HFFc6 (cell line): Measurements from ENCODE around the gene FAM171A2. TPM values are rescaled to one million over a fixed set of nuclear protein-coding genes. Genes with fewer than 3 reads are reported as not detected.
"Not testable (repeated sequence)": the region's sequence is repeated elsewhere in the genome, so short reads cannot be mapped to it uniquely, and the experiment has no call there.

Experiments
- DNase-seq: peaks from one replicate; pipeline ENCODE4 v3.0.0-alpha.2; 2018
- H3K27ac Mint-ChIP-seq: 2 replicates; pipeline ENCODE4 v1.8.0; 2020; ENCODE audit warnings: mild to moderate bottlenecking, mixed read lengths
- H3K27me3 Mint-ChIP-seq: 2 replicates; pipeline ENCODE4 v1.8.0; 2021; ENCODE audit warnings: mild to moderate bottlenecking, moderate library complexity, mixed read lengths; ENCODE audit not compliant: insufficient read depth
- H3K36me3 Mint-ChIP-seq: 2 replicates; pipeline ENCODE4 v1.8.0; 2021; ENCODE audit warnings: low read depth, mixed read lengths
- H3K4me1 Mint-ChIP-seq: 2 replicates; pipeline ENCODE4 v1.8.0; 2020; ENCODE audit warnings: low read depth, mixed read lengths
- H3K4me3 Mint-ChIP-seq: 2 replicates; pipeline ENCODE4 v1.8.0; 2020; ENCODE audit warnings: mild to moderate bottlenecking, moderate library complexity, mixed read lengths
- H3K9me3 Mint-ChIP-seq: 2 replicates; pipeline ENCODE4 v1.8.0; 2020; ENCODE audit warnings: mild to moderate bottlenecking, mixed read lengths
- CTCF ChIP-seq: fragments of 200-600 bp; sonication (generic); IDR thresholded peaks from 2 replicates; pipeline ENCODE4 v1.5.0; 2021; ENCODE audit warnings: antibody characterized with exemption, mild to moderate bottlenecking
- total RNA-seq, 6 experiments: library from RNA; stranded (reverse); fragmentation: NEBNext Ultra II Directional; extraction: Animal tissue kit (Norgen Biotek cat#: 25700); gene quantifications; 2 replicates in 1 of 6; 3 replicates in 5 of 6; pipeline ENCODE4 v1.2.3, GENCODE V29; 2021

FAM171A2 gene
- total RNA-seq, 6 experiments from 2014 or later: 1.6 to 1.9 (median 1.8) TPM

- Mint-ChIP-seq H3K9me3 (no peaks in the 10 kb centered on the region), H3K4me1 (no peaks in the 10 kb centered on the region), H3K27me3 (peaks cover 6% of the 10 kb centered on the region), H3K27ac (no peak overlapping the region), H3K36me3 (no peaks in the 10 kb centered on the region), H3K4me3 (no peak overlapping the region)
- TF ChIP-seq CTCF: no peak
- no peak for DNase-seq
These were observed 13.1 kb upstream of the FAM171A2 start for GRCh38 chr17:44376779-44377178.

DNA sequence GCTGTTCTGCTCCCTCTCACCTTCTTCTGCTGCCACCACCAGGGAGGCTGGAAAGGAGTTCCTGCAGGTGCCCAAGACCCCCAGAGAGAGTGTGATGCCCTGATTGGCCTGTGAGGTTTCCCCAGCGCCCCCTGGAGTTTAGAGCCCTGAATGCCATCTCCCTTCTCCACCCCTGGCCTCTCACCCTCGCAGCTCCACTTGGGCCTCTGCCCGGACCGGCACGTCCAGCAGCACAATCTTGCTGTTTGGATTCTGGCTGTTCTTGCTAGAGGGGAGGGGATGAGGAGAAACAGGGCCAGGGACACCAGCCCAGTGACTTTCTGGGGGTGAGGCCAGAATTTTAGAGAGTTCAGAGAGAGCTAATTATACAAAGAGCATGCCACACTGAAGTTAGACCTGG lies 12.5 kb upstream of the FAM171A2 start:
- Mint-ChIP-seq H3K9me3 (no peaks in the 10 kb centered on the region), H3K36me3 (no peaks in the 10 kb centered on the region), H3K27ac (no peak overlapping the region), H3K27me3 (peaks cover 7% of the 10 kb centered on the region), H3K4me3 (no peak overlapping the region), H3K4me1 (no peaks in the 10 kb centered on the region)
- no peak for DNase-seq
- TF ChIP-seq CTCF: peak; percentile 69

DNA sequence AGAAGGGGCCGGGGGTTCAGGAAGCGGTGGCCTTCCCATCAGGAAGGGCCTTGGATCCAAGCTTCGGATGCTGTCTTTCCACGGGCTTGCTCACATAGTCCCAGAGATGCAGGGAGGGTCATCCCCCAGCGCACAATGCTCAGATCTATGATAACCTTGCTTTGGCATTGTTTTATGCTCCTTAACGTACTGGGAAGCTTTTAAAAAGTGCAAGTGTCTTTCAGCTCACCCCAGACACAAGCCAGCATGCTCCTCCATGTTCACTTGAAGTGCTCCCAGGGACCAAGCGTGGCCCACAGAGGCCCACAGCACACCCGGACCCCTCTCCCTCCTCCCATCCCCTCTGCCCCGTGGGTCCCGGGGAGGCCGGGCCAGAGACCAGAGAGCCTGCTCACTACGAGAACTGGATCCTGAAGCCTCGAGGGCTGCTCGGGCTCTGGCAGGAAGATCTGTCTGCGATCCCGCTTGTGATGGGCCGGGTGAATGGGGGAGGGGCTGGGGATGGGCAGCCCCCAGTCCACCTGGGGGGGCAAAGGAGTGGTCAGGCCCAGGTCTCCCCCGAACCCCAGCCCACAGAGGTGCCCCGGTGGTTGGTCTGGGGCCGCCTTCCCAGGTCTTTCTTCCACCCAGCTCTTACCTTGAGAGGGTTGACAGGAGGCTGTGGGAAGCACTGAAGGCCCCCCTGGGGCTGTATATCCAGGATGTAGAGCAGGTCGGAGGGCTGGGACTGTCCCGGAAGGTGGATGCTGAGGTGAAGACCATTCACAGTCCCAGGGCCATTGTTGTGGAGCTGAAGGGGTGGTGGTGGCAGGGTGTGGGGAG lies 11.8 kb upstream of the FAM171A2 start:
- no peaks in the 10 kb centered on the region for H3K4me1 Mint-ChIP-seq
- H3K36me3 Mint-ChIP-seq: no peaks in the 10 kb centered on the region
- peaks cover 14% of the 10 kb centered on the region for H3K27me3 Mint-ChIP-seq
- H3K4me3 Mint-ChIP-seq: no peak overlapping the region
- no peak for TF ChIP-seq CTCF
- H3K9me3 Mint-ChIP-seq: no peaks in the 10 kb centered on the region
- no peak for DNase-seq
- H3K27ac Mint-ChIP-seq: no peak overlapping the region

GRCh38 chr17:44374306-44375195 lies 10.9 kb upstream of the FAM171A2 start:
- no peaks in the 10 kb centered on the region for H3K9me3 Mint-ChIP-seq
- H3K27me3 Mint-ChIP-seq: peaks cover 20% of the 10 kb centered on the region
- no peak for TF ChIP-seq CTCF
- no peak for DNase-seq
- H3K36me3 Mint-ChIP-seq: no peaks in the 10 kb centered on the region
- H3K27ac Mint-ChIP-seq: no peak overlapping the region
- H3K4me3 Mint-ChIP-seq: no peak overlapping the region
- H3K4me1 Mint-ChIP-seq: no peaks in the 10 kb centered on the region

DNA sequence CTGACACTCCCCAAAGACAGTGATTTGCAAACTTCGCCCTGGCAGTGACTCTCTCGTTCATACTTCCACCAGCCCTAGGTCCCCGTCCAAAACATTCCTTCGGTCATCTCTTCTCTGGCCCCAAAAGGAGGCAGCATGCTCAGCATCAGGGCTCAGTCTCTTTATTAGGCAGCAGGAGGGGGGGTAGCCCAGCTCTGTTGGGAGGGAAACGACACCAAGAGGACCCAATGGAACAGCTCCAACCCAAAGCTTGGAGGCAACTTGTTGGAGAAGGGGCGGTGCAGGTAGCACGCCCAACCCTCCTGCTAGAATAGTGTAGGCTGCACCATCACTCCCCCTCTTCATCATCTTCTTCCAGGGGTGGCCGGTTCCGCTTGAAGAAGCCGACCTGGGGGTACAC lies 8.4 kb upstream of the FAM171A2 start:
- Mint-ChIP-seq H3K9me3 (no peaks in the 10 kb centered on the region), H3K4me3 (no peak overlapping the region), H3K4me1 (no peaks in the 10 kb centered on the region), H3K27ac (no peak overlapping the region), H3K27me3 (peaks cover 28% of the 10 kb centered on the region), H3K36me3 (no peaks in the 10 kb centered on the region)
- DNase-seq: no peak
- TF ChIP-seq CTCF: no peak

- not testable (repeated sequence) for H3K4me3 Mint-ChIP-seq, DNase-seq, H3K27ac Mint-ChIP-seq, H3K4me1 Mint-ChIP-seq, H3K36me3 Mint-ChIP-seq, H3K9me3 Mint-ChIP-seq
- H3K27me3 Mint-ChIP-seq: peaks cover 41% of the 10 kb centered on the region
These were observed 5.9 kb upstream of the FAM171A2 start for GRCh38 chr17:44369414-44370023.

- H3K9me3 Mint-ChIP-seq, DNase-seq, H3K4me1 Mint-ChIP-seq, H3K4me3 Mint-ChIP-seq, H3K36me3 Mint-ChIP-seq, H3K27ac Mint-ChIP-seq: not testable (repeated sequence)
- H3K27me3 Mint-ChIP-seq: peaks cover 41% of the 10 kb centered on the region
These were observed 5.0 kb upstream of the FAM171A2 start for GRCh38 chr17:44368391-44369243.
